Transverse colon (tissue), 4 donors: ENCODE measurements around the gene CD276. TPM values are rescaled to one million over a fixed set of nuclear protein-coding genes. Genes with fewer than 3 reads are reported as not detected.

ENCODE experiments used
- DNase-seq: peaks from one replicate; pipeline ENCODE4 v3.0.0-alpha.2; 2019
- H3K27ac ChIP-seq, 4 donors: fragments of 200-600 bp; sonication (generic); 2 replicates each; pipeline ENCODE4 v1.5.1; 2016 to 2018; ENCODE audit warnings: inconsistent platforms in 4 of 4
- H3K27me3 ChIP-seq: fragments of 200-600 bp; sonication (generic); 2 replicates; pipeline ENCODE4 v1.5.1; 2017; ENCODE audit warnings: inconsistent platforms
- H3K36me3 ChIP-seq, 4 donors: fragments of 200-600 bp; sonication (generic); 2 replicates each; pipeline ENCODE4 v1.5.1; 2017 to 2019; ENCODE audit warnings: inconsistent platforms in 4 of 4
- H3K4me1 ChIP-seq, 4 donors: fragments of 200-600 bp; sonication (generic); 2 replicates each; pipeline ENCODE4 v1.5.1; 2017 to 2020; ENCODE audit warnings: inconsistent platforms in 4 of 4
- H3K4me3 ChIP-seq, 4 donors: fragments of 200-600 bp; sonication (generic); 1 replicate in 1 of 4; 2 replicates in 3 of 4; pipeline versions ENCODE4 v1.5.1 to v1.6.1; 2017 to 2019; ENCODE audit warnings: inconsistent platforms in 4 of 4
- H3K9me3 ChIP-seq, 2 donors: fragments of 200-600 bp; sonication (generic); 2 replicates each; pipeline ENCODE4 v1.5.1; 2017 to 2019; ENCODE audit warnings: inconsistent platforms in 2 of 2
- CTCF ChIP-seq, 5 experiments: fragments of 200-600 bp in 3 of 5; fragments of 450-650 bp in 2 of 5; sonication (generic) in 3 of 5; IDR thresholded peaks; 1 replicate in 2 of 5; 2 replicates in 3 of 5; pipeline ENCODE4 v1.5.1; 2016 to 2017; ENCODE audit warnings: antibody characterized with exemption in 5 of 5, inconsistent platforms in 3 of 5, mild to moderate bottlenecking in 2 of 5, moderate library complexity in 1 of 5
- EP300 ChIP-seq: sonication (generic); formaldehyde crosslinking; IDR thresholded peaks from one replicate; pipeline ENCODE4 v1.6.1; 2017; ENCODE audit warnings: antibody characterized with exemption, low read depth
- POLR2A ChIP-seq: fragments of 450-650 bp; IDR thresholded peaks from one replicate; pipeline ENCODE4 v1.6.1; 2016; ENCODE audit warnings: antibody characterized with exemption, mild to moderate bottlenecking, moderate library complexity
- POLR2AphosphoS5 ChIP-seq, 3 donors: sonication (generic); formaldehyde crosslinking; IDR thresholded peaks; one replicate each; pipeline ENCODE4 v1.6.1; 2016; ENCODE audit warnings: antibody characterized with exemption in 3 of 3
- whole genome bisulfite sequencing, 2 donors: methylation state at CpG; one replicate each; pipeline ENCODE4 v1.1.5; 2018; ENCODE audit warnings: low coverage in 1 of 2; 5-methylcytosine and 5-hydroxymethylcytosine counted together
- in situ Hi-C, 4 donors: fragments of 200-750 bp; cut with MboI; loops; one replicate each; pipeline versions ENCODE4 v1.15.0 to v1.15.1; 2017; ENCODE audit warnings: low sequenced_read_pairs in 3 of 4, low pct_ligation_motif_present in 1 of 4, low pct_unique_long_range_greater_than_20kb in 1 of 4
- intact Hi-C: fragments of 100-400 bp; cut with DNase I; formaldehyde crosslinking; loops from one replicate; pipeline ENCODE4 v1.15.1; 2023; ENCODE audit warnings: low total_unique reads
- total RNA-seq, 4 donors: library from RNA; depleted of rRNA; stranded (reverse); fragments of >200 nt; gene quantifications; one replicate each; pipeline ENCODE4 v1.1.0, GENCODE V29; 2016

The CD276 gene
- total RNA-seq, 4 donors from 2014 or later = 26.8 to 110 (median 45.7) TPM

- TF ChIP-seq CTCF (IDR thresholded peaks at IDR 0.05) (no peak), POLR2A (no peak), POLR2AphosphoS5 (IDR thresholded peaks at IDR 0.05) (no peak), EP300 (no peak)
- H3K27ac ChIP-seq = peak overlapping the region; percentile 76 to 90 (median 85)
- peak; percentile 30 for DNase-seq
- H3K4me3 ChIP-seq = peak overlapping the region; percentile 75 to 96 (median 81)
- H3K36me3 ChIP-seq = no peaks in the 10 kb centered on the region
- in situ Hi-C loops = no loop called here
- no peaks in the 10 kb centered on the region for H3K27me3 ChIP-seq
- no peaks in the 10 kb centered on the region for H3K9me3 ChIP-seq
- 12% methylated on average over 13 to 32 of the region's 52 CpGs for WGBS, 2 donors
- intact Hi-C loops = no loop called here
- H3K4me1 ChIP-seq = peaks cover 4 to 54% (median 24%) of the 10 kb centered on the region in 4 donors
Measured at GRCh38 chr15:73684581-73685455, 635 bp downstream of the CD276 start.

GRCh38 chr15:73685981-73686380, 1.8 kb downstream of the CD276 start:
- WGBS, 2 donors = 59 to 82% methylated on average over 3 to 6 of the region's 6 CpGs
- no peak overlapping the region for H3K4me3 ChIP-seq

GRCh38 chr15:73686781-73687256, 2.6 kb downstream of the CD276 start:
- Histone ChIP-seq H3K4me3 (no peak overlapping the region), H3K27ac (no peak overlapping the region), H3K4me1 (peaks cover 4 to 64% (median 27%) of the 10 kb centered on the region in 4 donors), H3K27me3 (no peaks in the 10 kb centered on the region), H3K36me3 (no peaks in the 10 kb centered on the region), H3K9me3 (no peaks in the 10 kb centered on the region)
- DNase-seq = no peak
- in situ Hi-C loops = no loop called here
- TF ChIP-seq CTCF (IDR thresholded peaks at IDR 0.05) (no peak), POLR2A (no peak), EP300 (no peak), POLR2AphosphoS5 (IDR thresholded peaks at IDR 0.05) (no peak)
- WGBS, 2 donors = 51% methylated on average over 4 of the region's 4 CpGs; no CpG with 5 or more reads in 1 of the 2 donors
- intact Hi-C loops = no loop called here

More at GRCh38 chr15:73685981-73686380, 1.8 kb downstream of the CD276 start:
- in situ Hi-C loops = no loop called here
- Histone ChIP-seq H3K9me3 (no peaks in the 10 kb centered on the region), H3K27ac (peak overlapping the region in 3 of 4 donors; percentile 17 to 40 (median 24)), H3K36me3 (no peaks in the 10 kb centered on the region), H3K4me1 (peaks cover 4 to 56% (median 24%) of the 10 kb centered on the region in 4 donors), H3K27me3 (no peaks in the 10 kb centered on the region)
- no peak for DNase-seq
- TF ChIP-seq POLR2AphosphoS5 (IDR thresholded peaks at IDR 0.05) = no peak
- TF ChIP-seq EP300 = no peak
- no peak for TF ChIP-seq POLR2A
- TF ChIP-seq CTCF (IDR thresholded peaks at IDR 0.05) = no peak
- intact Hi-C loops = no loop called here

- TF ChIP-seq POLR2AphosphoS5 (IDR thresholded peaks at IDR 0.05) (no peak), CTCF (IDR thresholded peaks at IDR 0.05) (no peak), EP300 (no peak), POLR2A (no peak)
- Histone ChIP-seq H3K27me3 (no peaks in the 10 kb centered on the region), H3K36me3 (no peaks in the 10 kb centered on the region), H3K9me3 (no peaks in the 10 kb centered on the region), H3K27ac (no peak overlapping the region), H3K4me3 (no peak overlapping the region), H3K4me1 (peaks cover 4 to 65% (median 27%) of the 10 kb centered on the region in 4 donors)
- intact Hi-C loops = no loop called here
- DNase-seq = no peak
- WGBS, 2 donors = 100% methylated on average over 2 of the region's 2 CpGs; no CpG with 5 or more reads in 1 of the 2 donors
- in situ Hi-C loops = no loop called here
Measured at GRCh38 chr15:73687351-73687750, 3.2 kb downstream of the CD276 start.
